HG03460 (cell line): ENCODE results near the gene ITPRIPL1.
"Not testable (repeated sequence)": the region's sequence is repeated elsewhere in the genome, so short reads cannot be mapped to it uniquely, and the experiment has no call there.

ENCODE experiments used
- ATAC-seq: cut with Tn5 transposase; IDR thresholded peaks from one replicate; pipeline ENCODE4 v1.9.1; 2021; ENCODE audit not compliant: unreplicated experiment

The ITPRIPL1 gene

DNA sequence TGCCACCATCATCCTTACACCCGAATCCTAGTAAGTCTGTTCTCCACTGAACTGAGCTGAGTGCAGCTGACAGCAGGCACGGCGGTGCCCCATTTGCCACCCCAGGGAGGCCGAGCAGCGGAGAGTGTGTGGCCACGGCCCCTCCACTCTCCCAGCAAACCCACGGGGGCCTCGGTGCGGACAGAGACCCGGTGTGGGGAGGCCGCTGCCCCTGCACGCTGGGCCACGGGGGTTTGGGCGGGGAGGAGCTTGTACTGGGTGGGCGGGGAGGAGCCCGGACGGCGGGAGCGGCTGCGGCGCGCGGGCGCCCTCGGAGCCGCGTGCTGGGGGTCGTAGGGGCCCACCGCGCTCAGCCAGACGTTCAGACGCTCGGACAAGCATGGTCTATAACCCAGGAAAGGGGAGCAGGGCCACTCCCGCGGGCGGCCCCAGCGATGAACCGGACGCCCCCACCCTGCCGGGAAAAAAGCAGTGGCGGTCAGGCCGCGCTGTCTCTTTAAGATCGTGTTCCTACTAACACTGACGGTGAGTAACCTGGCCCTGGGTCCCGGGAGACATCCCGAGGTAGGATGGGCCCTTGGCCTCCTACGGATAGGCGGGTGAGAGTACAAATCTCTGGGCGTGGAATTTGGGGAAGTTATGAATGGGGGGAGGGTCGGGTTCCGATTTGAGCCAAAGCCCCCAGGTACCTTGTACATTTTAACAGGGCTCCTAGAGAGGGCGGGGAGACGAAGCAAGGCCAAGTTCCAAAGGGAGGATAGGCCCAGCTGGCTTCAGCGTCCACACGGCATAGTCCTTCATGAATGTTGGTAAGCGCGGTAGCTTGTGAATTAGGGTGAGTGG, at the start of gene ITPRIPL1:
ITPRIPL1 (plus strand) TSS at position 277 of the 843 bp plus-strand sequence; CDS start at position 800, 523 bp downstream.
- ATAC-seq, result no peak

- no peak for ATAC-seq
Measured at GRCh38 chr2:96276787-96277499, 48.2 kb upstream of the ITPRIPL1 start.

DNA sequence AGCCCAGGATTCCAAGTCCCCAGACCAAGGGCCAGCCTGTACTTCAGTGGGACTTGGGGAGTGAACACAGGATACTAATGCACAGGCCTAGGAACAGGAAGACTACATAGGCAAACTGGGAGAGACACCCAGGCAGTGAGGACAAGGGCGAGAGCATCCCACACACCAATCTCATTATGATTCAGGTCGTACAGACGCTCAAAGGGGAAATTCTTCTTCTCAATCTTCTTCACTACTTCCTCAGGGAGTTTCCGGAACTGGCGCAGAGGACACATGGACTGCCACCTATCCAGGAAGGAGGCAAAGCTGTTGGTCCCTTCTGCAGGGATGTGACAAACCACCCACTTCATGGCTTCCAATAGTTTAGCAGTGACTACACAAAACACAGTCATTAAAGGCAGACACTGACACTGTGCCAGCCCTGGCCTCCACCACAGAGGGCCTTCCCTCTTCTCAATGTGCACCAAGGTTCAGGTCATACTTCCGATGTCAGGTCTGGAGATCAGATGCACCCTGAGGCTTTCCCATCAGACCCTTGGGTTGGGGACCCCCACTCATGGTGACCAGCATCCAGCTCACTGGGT, 37.8 kb upstream of the ITPRIPL1 start:
- ATAC-seq, result no peak

GRCh38 chr2:96291751-96292150, 33.4 kb upstream of the ITPRIPL1 start:
- no peak for ATAC-seq

- not testable (repeated sequence) for ATAC-seq
Measured at GRCh38 chr2:96294271-96294670, 30.8 kb upstream of the ITPRIPL1 start.

- no peak for ATAC-seq
Measured at GRCh38 chr2:96296925-96297324, 28.2 kb upstream of the ITPRIPL1 start.

DNA sequence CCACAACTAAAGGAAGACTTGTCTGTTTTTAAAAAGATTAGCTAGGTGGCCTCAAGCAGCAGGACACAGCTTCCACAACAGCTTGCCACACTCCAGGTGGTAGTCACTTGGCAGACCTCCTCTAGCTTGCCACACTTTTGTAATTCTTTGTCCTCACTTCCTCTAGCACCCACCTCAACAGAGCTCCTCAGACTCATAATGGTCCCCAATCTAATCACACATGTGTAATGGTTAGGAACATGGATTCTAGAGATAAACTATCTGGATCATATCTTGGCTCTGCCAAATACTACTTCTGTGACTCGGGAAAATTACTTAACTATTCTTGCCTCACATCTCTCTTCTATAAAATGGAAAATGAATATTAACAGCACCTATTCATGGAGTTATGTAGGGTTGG, 23.3 kb upstream of the ITPRIPL1 start:
- no peak for ATAC-seq

DNA sequence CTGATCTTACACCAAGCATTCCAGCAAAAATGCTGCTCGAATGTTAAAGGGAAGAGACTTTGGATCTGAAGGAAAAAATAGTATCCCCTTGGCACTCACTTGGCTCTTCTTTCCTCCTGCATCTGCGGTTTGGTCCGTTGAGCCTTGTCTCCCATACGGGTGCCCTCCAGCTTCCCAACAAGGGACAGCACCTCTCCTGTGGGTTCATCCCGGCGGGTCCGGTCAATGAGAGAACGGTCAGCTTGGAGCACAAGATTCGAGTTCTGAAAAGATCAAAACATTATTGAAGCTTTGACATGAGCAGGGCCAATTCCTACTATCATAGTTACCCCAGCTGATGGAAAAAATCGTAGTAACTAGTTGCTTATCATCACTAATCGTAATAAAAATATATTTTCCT, 20.5 kb upstream of the ITPRIPL1 start:
- ATAC-seq, result no peak

GRCh38 chr2:96305091-96305978, 19.8 kb upstream of the ITPRIPL1 start, which contains the start of gene SNRNP200:
Gene SNRNP200 (minus strand): TSS chr2:96305546. CDS start chr2:96305437, 109 bp downstream.
- peak; percentile 93 for ATAC-seq

DNA sequence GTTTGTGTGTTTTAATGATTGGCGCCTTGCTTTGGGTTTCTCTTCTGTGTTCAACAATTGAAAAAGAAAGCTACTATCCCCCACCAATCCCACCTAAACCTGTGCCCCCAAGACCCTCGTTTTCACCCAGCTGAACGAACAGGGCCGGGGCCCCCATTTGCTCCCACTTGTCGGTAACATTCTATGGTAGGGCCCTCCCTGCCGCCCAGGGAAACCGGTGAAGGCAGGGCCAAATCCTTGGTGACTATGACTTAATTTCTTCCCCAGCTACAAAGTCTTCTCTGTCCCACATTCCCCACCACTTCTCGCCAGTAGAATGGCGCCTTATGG, 19.2 kb upstream of the ITPRIPL1 start:
- ATAC-seq, result no peak

DNA sequence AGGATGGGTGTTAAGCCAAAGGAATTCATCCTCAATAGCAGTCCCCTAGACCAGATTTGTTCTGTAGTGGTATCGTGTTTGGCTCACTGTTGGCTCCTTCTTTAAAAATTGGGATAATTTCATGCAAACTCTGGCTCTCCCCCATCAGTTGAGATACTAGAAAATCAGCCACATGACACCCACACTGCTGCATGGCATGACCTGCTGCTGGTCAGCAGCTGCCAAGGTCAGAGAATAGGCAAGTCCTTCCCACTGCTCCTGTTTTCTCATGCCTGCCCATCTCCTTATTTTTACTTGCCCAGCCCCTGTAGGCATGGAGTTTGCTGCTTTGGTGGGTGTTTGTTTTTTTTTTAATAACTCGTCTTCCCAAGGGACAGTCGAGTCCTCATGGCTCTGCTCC, 18.7 kb upstream of the ITPRIPL1 start:
- no peak for ATAC-seq

DNA sequence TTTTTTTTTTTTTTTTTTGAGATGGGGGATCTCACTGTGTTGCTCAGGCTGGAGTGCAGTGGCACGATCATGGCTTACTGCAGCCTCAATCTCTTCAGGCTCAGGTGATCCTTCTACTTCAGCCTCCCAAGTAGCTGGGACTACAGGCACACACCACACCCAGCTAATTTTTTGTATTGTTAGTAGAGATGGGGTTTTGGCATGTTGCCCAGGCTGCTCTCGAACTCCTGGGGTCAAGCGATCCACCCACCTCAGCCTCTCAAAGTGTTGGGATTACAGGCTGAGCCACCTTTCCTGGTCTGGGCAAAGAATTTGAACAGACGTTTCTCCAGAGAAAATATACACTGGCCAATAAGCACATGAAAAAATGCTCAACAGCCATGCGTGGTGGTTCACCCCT, 16.9 kb upstream of the ITPRIPL1 start:
- no peak for ATAC-seq

GRCh38 chr2:96315005-96315399, 10.1 kb upstream of the ITPRIPL1 start:
- ATAC-seq, result no peak

GRCh38 chr2:96315400-96316071, 9.6 kb upstream of the ITPRIPL1 start:
- ATAC-seq, result no peak

DNA sequence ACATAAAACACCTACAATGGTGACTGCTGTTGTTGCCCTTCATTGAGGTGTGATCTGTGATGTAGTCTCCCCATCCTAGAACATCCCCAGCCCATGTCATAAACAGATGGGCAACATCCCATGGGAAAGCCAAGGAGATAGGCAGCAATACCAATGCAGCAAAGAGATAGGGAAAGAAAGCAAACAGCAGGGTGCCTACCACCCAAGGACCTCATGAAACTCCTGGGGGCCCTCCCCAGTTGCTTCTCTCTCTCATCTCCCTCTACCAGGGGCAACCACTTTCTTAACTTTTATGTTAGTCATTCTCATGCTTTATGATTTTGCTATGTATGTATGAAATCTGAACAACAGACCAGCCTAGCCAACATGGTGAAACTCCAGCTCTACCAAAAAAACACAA, 8.1 kb upstream of the ITPRIPL1 start:
- no peak for ATAC-seq

GRCh38 chr2:96317584-96317997, 7.5 kb upstream of the ITPRIPL1 start:
- ATAC-seq, result no peak

GRCh38 chr2:96318723-96319122, 6.4 kb upstream of the ITPRIPL1 start:
- no peak for ATAC-seq

DNA sequence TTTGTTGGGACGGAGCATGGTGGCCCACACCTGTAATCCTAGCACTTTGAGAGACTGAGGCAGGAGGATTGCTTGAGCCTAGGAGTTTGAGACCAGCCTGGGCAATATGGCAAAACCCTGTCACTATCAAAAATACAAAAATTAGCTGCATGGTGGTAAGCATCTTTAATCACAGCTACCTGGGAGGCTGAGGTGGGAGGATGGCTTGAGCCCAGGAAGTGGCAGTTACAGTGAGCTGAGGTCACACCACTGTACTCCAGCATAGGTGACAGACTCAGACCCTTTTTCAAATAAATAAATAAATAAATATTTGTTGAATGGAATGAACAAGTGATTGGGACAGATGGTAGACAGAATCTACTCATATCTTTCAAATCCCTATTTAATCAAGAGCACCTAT, 5.7 kb upstream of the ITPRIPL1 start:
- no peak for ATAC-seq

DNA sequence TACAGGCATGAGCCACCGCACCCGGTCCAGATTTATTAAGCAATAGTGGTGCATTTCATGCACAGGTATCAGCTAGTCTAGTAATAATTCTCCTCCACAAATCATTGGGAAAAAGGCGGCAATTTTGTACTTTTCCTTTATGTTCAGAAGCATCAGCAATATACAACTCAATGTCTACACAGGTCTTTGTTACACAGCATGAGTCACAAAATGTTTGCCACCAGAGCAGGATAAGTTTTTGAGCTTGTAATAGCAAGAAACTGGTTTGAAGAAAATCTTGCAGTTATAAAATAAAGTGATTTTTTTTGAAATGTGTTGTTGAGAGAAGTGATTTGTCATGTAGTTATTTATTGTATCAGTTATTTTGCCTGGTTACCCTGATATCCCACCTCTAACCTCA, 4.8 kb upstream of the ITPRIPL1 start:
- ATAC-seq, result no peak
